ENCODE results near the gene AUTS2. TPM values are rescaled to one million over a fixed set of nuclear protein-coding genes. Genes with fewer than 3 reads are reported as not detected.

The AUTS2 gene
- total RNA-seq, 6 donors from 2014 or later, result 38.9 to 151 (median 55.8) TPM

DNA sequence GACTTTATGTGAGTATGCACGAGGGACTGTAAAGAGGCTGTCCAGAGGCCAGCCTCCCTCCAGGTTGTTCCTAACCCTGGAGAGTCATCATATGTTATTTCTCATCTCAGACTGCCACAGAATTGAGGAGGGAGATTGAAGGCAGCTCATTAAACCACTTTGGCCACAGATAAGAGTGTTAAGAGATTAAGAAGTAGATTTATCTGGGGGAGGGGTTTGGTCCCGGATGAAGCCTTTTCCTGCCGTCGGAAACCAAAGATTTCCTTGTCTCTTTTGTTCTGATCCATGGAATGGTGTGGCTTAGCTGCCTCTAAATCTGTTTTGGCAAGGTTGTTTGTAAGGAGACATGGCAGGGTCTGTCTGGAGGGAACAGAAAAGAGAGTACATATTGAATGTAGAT lies 338.8 kb downstream of the AUTS2 start:
- ATAC-seq (ENCODE audit: low FRiP score in 2 of 2), result no peak
- no peaks in the 10 kb centered on the region for H3K36me3 ChIP-seq
- H3K4me1 ChIP-seq, result no peaks in the 10 kb centered on the region
- DNase-seq, result no peak
- 51 to 72% methylated on average over 4 of the region's 4 CpGs for WGBS, 2 donors
- no peak overlapping the region for H3K27ac ChIP-seq
- H3K9me3 ChIP-seq, result no peaks in the 10 kb centered on the region
- TF ChIP-seq, protein P1, sequence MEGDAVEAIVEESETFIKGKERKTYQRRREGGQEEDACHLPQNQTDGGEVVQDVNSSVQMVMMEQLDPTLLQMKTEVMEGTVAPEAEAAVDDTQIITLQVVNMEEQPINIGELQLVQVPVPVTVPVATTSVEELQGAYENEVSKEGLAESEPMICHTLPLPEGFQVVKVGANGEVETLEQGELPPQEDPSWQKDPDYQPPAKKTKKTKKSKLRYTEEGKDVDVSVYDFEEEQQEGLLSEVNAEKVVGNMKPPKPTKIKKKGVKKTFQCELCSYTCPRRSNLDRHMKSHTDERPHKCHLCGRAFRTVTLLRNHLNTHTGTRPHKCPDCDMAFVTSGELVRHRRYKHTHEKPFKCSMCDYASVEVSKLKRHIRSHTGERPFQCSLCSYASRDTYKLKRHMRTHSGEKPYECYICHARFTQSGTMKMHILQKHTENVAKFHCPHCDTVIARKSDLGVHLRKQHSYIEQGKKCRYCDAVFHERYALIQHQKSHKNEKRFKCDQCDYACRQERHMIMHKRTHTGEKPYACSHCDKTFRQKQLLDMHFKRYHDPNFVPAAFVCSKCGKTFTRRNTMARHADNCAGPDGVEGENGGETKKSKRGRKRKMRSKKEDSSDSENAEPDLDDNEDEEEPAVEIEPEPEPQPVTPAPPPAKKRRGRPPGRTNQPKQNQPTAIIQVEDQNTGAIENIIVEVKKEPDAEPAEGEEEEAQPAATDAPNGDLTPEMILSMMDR (IDR thresholded peaks at IDR 0.05), result no peak
- TF ChIP-seq EP300 (IDR thresholded peaks at IDR 0.05) (no peak), POLR2AphosphoS5 (IDR thresholded peaks at IDR 0.05) (no peak), POLR2A (IDR thresholded peaks at IDR 0.05) (no peak)
- no peak overlapping the region for H3K4me3 ChIP-seq
- no peaks in the 10 kb centered on the region for H3K27me3 ChIP-seq

DNA sequence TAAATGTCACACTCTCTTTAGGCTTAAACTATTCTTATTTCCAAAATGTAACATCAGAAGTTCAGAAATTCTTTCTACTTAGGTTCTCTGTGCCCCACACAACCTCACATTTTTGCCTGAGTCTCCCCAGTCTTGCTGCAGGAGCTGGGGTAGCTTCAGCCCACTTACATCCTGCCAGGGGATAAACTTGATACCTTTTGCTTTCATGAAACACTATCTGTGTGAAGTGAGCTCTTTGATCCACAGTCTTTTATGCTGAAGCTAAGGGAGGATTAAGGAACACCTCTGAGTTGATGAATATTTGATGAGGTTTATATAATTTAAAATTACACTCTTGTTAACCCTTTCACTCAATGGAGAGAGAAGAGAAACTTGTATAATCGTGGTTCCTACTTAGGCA lies 341.0 kb downstream of the AUTS2 start:
- H3K27ac ChIP-seq, result no peak overlapping the region
- no peaks in the 10 kb centered on the region for H3K36me3 ChIP-seq
- no peaks in the 10 kb centered on the region for H3K4me1 ChIP-seq
- no peaks in the 10 kb centered on the region for H3K27me3 ChIP-seq
- H3K4me3 ChIP-seq, result no peak overlapping the region
- no peak for ATAC-seq (ENCODE audit: low FRiP score in 2 of 2)
- 75 to 95% methylated on average over 1 of the region's 1 CpG for WGBS, 2 donors
- DNase-seq, result no peak
- no peaks in the 10 kb centered on the region for H3K9me3 ChIP-seq
- TF ChIP-seq, protein P1 (IDR thresholded peaks at IDR 0.05), result no peak

DNA sequence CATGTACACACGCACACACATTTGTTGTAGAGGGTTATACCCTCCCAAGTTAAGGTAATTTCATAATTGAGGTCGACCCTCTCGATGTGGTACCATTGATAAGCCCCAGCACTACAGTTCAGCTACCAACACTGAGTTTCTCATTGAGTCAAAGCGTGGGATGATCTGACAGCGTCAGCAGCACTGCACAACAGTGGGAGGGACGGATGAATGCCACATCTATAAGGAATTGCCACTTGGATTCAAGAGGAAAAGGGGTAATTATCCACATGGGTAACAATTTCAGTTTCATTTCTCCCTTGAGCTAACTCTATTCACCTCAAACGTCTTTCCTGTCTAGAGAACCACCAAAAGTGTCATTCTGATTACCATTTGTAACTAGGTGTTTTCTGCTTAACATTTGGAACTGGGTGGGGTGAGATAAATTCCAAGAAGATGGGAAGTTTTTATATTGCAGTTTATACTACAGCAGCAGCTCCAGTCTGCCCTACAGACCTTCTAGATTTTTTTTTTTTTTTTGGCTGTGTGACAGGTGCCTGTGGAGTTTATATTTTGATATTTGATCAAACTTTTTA lies 342.9 kb downstream of the AUTS2 start:
- H3K36me3 ChIP-seq, result no peaks in the 10 kb centered on the region
- H3K27me3 ChIP-seq, result no peaks in the 10 kb centered on the region
- 79 to 87% methylated on average over 7 of the region's 7 CpGs for WGBS, 2 donors
- DNase-seq (no peak), ATAC-seq (ENCODE audit: low FRiP score in 2 of 2) (no peak)
- no peak overlapping the region for H3K4me3 ChIP-seq
- TF ChIP-seq POLR2A (IDR thresholded peaks at IDR 0.05) (no peak), EP300 (IDR thresholded peaks at IDR 0.05) (no peak), POLR2AphosphoS5 (IDR thresholded peaks at IDR 0.05) (no peak)
- TF ChIP-seq, protein P1 (IDR thresholded peaks at IDR 0.05), result no peak
- H3K4me1 ChIP-seq, result no peaks in the 10 kb centered on the region
- H3K27ac ChIP-seq, result no peak overlapping the region
- no peaks in the 10 kb centered on the region for H3K9me3 ChIP-seq

DNA sequence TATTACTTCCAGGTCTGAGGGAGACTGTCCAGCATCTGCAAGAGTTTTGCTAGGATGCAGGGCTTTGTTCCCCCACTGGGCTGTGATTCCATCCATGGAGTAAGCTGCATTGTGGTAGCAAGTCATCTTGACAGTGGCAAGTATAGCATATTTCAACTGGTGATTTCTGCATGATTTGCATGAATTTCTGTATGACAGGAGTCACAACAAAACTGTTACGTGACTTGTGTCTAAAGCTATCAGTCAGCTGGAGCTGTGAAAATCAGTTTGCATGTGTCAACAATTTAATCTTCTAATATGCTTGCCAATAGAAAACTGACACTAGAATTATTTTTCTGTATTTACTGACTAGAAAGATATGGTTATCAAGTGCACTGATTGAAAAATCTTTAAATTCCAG lies 344.3 kb downstream of the AUTS2 start:
- H3K4me3 ChIP-seq, result no peak overlapping the region
- no peaks in the 10 kb centered on the region for H3K9me3 ChIP-seq
- TF ChIP-seq, protein P1 (IDR thresholded peaks at IDR 0.05), result no peak
- TF ChIP-seq POLR2A (IDR thresholded peaks at IDR 0.05) (no peak), POLR2AphosphoS5 (IDR thresholded peaks at IDR 0.05) (no peak), EP300 (IDR thresholded peaks at IDR 0.05) (no peak)
- WGBS, 2 donors, result 94 to 100% methylated on average over 1 of the region's 1 CpG
- ATAC-seq (ENCODE audit: low FRiP score in 2 of 2), result no peak
- no peaks in the 10 kb centered on the region for H3K27me3 ChIP-seq
- H3K4me1 ChIP-seq, result no peaks in the 10 kb centered on the region
- no peaks in the 10 kb centered on the region for H3K36me3 ChIP-seq
- DNase-seq, result no peak
- no peak overlapping the region for H3K27ac ChIP-seq

DNA sequence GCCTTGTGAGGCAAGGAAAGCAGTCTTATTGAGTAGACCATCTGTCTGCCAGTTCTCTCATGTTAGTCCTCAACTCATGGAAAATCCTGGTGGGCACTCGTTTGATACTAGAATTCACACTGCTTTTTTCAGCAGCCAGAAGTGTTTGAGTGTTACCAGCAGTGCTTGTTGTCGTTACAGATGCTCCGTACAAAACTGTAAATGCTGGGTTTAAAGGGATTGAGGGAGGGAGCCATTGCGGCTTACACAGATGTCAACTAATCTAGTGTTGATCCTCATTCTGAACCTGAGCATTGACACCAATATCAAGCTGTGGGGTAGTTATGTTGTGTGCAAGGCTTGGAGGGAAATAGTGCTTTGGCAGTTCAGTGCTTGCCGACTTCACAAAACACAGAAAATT lies 348.6 kb downstream of the AUTS2 start:
- no peaks in the 10 kb centered on the region for H3K9me3 ChIP-seq
- H3K36me3 ChIP-seq, result no peaks in the 10 kb centered on the region
- H3K27ac ChIP-seq, result no peak overlapping the region
- no peaks in the 10 kb centered on the region for H3K4me1 ChIP-seq
- no peak for TF ChIP-seq EP300 (IDR thresholded peaks at IDR 0.05)
- TF ChIP-seq, protein P1 (IDR thresholded peaks at IDR 0.05), result no peak
- TF ChIP-seq POLR2A (IDR thresholded peaks at IDR 0.05), result no peak
- no peak for TF ChIP-seq POLR2AphosphoS5 (IDR thresholded peaks at IDR 0.05)
- DNase-seq, result no peak
- 86 to 93% methylated on average over 5 of the region's 5 CpGs for WGBS, 2 donors
- H3K4me3 ChIP-seq, result no peak overlapping the region
- H3K27me3 ChIP-seq, result no peaks in the 10 kb centered on the region
- no peak for ATAC-seq (ENCODE audit: low FRiP score in 2 of 2)
